Left forelimb (tissue), 1 donor: Measurements from ENCODE around the gene LRRTM4.
"Not testable (repeated sequence)": the region's sequence is repeated elsewhere in the genome, so short reads cannot be mapped to it uniquely, and the experiment has no call there.

Experiments used
- DNase-seq: peaks from one replicate; pipeline ENCODE4 v3.0.0-alpha.2; 2018; ENCODE audit warnings: low spot score

Gene LRRTM4

DNA sequence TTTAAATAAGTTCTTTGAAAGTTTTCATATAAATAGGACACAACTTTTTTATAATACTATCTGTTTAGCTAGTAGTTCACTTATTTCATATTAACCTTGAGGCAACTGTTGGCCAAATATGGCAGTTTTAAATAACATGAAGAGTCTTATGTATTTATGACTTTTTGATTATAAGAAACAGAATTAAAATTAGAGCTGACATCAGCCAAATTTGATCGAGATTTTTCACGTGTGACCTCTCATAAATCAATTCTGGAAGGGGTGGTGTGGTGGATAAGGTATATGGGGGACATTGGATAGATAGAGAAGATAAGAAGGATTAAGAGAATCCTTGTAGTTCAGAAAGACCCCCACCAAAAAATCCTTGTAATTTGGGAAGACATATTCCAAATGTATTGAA is 776.6 kb downstream of the LRRTM4 start:
- no peak for DNase-seq

- DNase-seq = no peak
These were observed 784.6 kb downstream of the LRRTM4 start for GRCh38 chr2:76737607-76738006.

DNA sequence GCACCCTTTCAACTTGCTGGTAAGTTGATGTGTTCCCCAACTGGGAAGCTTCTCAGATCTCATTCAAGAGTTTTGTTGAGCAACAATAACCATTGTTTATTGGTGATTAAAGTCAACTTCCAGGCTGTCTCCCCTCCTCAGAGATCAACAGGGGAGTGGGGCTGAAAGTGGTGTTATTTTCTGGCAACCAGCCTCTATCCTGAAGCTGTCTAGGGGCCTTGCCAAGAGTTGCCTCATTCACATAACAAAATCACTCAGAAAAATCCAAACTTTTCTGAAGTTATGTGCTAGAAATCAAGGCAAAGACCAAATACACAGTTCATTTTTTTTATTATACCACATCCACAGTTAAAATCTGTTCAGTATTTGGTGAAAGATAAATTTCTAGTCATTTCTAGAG is 788.4 kb downstream of the LRRTM4 start:
- DNase-seq = no peak

DNA sequence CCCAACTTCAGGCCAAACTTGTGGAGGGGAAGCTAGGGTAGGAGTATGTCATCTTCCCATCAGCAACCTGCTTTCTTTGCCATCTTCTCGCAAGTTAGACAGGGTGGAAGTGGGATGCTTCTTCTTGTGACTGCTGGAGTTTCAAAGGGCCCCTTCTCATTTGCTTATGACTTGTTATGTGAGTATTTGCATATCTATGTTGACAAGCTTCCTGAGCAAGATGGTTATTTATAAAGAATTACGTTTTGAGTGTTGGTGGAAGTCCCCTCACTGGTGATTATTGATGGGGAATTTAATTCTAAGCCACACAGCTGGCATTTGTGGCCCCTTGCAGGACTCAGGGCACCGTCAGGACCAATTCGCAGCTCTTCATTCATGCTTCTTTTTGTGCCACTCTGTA is 791.0 kb downstream of the LRRTM4 start:
- DNase-seq = no peak

- no peak for DNase-seq
These were observed 792.2 kb downstream of the LRRTM4 start for GRCh38 chr2:76730021-76730420.

- DNase-seq = no peak
These were observed 801.0 kb downstream of the LRRTM4 start for GRCh38 chr2:76721226-76721625.

- DNase-seq = no peak
These were observed 808.9 kb downstream of the LRRTM4 start for GRCh38 chr2:76713312-76713711.

DNA sequence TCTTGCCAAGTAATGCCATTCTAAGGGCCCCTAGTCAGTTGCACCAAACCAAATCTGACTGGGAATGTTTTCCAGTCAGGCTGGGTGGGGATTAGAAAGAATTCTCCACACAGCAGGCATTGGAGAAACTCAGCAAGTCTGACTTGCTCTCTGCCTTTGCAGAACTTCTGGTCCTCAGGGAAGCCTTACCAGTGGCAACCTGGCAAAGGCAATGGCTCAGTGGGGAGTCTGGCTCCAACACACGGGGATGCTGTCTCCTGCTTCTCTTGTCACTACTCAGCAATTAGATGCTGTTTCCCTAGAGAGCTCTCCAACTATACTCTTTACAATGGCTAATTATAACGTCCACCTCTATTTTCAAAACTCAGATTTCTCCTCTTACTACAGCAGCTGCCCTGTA is 810.7 kb downstream of the LRRTM4 start:
- DNase-seq = no peak

DNA sequence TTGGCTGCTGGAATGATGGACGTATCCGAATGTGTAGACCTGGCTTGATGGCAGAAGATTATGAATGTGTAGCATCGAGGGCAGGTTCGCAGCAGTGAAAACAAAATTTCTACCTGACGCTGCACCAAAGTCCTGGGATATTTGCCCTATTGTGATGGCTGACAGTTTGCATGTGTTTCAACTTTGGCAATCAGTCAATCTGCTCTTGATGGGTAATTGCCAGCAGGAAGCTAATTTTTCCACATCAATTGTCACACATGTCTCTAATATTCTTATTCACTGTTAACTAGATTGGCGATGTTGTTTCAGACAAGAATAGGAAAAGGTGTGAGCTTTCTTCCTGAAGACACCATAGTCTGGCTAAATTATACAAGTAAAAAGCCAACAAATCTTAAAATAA is 821.3 kb downstream of the LRRTM4 start:
- no peak for DNase-seq

DNA sequence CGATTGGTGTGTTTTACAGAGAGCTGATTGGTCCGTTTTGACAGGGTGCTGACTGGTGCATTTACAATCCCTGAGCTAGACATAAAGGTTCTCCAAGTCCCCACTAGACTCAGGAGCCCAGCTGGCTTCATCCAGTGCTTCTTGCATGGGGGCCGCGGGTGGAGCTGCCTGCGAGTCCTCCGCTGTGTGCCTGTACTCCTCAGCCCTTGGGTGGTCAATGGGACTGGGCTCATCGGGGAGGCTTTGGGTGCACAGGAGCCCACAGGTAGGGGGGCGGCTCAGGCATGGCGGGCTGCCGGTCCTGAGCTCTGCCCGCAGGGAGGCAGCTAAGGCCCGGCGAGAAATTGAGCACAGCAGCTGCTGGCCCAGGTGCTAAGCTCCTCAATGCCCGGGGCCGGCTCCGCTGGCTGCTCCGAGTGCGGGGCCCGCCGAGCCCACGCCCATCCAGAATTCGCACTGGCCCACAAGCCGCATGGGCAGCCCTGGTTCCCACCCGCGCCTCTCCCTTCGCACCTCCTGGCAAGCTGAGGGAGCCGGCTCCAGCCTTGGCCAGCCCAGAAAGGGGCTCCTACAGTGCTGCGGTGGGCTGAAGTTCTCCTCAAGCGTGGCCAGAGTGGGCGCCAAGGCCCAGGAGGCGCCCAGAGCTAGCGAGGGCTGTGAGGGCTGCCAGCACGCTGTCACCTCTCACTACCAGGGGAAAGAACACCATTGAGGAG is 824.0 kb downstream of the LRRTM4 start:
- not testable (repeated sequence) for DNase-seq
